GM10266 (cell line): ENCODE measurements around the gene GFPT2.

ENCODE experiments used
- DNase-seq: peaks from one replicate; pipeline ENCODE4 v3.0.0; 2012; ENCODE audit errors: extremely low spot score
- TF ChIP-seq, protein P1 (sequence below): IDR thresholded peaks from 2 replicates; pipeline ENCODE4 v1.5.1; 2012; ENCODE audit warnings: mild to moderate bottlenecking, low read depth; ENCODE audit not compliant: control insufficient read depth, insufficient read depth; ENCODE audit errors: missing control alignments

GFPT2 gene

DNA sequence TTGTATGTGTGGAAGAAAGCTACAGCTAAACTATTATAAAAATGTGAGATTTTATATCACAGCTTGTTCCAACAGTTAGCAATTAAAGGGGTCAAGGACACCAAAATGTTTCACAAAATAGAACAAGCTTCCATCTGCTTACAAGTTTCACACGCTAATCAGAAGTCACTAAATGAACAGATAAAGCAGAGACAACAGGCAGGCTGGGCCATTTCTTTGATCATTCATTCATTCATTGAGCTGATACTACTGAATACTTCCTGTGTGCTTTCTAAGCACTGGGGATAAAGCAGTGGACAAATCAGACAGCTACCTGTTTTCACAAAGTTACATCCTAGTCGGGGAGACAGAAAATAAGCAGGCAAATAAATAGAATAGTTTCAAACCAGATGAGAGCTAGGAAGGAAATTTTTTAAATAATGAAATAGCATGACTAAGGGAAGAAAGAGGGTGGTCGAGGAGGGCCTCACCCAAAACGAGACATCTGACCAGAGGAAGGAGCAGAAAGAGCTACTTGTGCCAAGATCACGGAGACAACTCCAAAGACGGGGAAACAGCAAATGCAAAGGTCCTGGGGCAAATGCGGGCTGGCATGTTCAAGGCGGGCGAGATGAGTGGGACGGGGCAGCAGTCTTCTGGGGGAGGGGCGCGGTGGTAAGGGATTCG, 62.4 kb downstream of the GFPT2 start:
- TF ChIP-seq, protein P1, sequence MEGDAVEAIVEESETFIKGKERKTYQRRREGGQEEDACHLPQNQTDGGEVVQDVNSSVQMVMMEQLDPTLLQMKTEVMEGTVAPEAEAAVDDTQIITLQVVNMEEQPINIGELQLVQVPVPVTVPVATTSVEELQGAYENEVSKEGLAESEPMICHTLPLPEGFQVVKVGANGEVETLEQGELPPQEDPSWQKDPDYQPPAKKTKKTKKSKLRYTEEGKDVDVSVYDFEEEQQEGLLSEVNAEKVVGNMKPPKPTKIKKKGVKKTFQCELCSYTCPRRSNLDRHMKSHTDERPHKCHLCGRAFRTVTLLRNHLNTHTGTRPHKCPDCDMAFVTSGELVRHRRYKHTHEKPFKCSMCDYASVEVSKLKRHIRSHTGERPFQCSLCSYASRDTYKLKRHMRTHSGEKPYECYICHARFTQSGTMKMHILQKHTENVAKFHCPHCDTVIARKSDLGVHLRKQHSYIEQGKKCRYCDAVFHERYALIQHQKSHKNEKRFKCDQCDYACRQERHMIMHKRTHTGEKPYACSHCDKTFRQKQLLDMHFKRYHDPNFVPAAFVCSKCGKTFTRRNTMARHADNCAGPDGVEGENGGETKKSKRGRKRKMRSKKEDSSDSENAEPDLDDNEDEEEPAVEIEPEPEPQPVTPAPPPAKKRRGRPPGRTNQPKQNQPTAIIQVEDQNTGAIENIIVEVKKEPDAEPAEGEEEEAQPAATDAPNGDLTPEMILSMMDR: no peak
- no peak for DNase-seq

DNA sequence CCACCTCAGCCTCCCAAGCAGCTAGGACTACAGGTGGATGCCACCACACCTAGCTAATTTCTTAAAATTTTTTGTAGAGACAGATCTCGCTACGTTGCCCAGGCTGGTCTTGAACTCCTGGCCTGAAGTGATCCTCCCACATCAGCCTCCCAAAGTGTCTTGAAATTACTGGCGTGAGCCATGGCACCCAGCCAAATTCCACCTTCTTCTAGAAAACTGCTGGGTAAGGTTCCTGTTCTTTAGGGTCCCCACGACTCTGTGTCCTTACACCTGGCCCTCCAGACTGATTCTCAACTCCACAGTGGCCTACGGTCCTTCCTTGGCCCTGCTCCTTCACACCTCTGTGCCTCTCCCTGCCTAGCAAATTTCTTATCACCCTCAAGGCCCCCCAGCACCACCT, 63.2 kb downstream of the GFPT2 start:
- TF ChIP-seq, protein P1: no peak
- DNase-seq: no peak

DNA sequence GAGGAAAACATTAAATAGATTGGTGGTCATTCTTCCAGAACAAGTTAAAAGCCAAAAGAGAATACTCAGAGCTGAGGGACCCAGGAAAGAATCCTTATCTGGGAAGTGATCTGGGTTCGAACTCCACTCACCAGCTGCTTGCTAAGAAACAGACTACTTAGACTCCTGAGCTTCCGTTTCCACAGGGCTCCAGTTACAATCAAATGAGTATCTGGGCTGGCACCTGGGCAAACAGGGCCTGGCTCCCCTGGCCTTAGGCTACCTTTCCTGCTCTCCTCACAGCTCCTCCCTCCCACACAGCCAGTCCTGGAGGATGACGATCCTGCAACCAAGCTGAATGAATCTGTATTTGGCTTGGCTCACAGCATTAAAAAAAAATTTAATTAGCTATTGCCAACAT, 63.7 kb downstream of the GFPT2 start:
- no peak for DNase-seq

DNA sequence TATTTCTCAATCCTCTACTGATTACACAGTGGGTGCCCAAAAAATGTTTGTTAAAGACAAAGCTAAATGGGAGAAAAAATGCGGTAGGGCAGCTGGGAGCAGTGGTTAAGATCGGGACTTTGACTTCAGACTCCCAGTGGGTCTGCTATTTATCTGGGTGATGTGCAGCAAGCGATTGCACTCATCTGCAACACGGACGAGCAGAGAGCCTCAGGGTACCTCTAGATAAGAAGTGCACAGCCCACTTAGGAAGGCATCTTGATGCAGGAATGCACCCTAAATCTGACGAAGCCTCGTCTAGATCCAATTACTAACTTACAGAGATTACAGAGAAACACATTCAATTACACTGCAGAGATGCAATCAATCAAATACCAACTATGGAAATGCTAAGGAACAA, 65.3 kb downstream of the GFPT2 start:
- TF ChIP-seq, protein P1: no peak
- DNase-seq: no peak

More for the DNA sequence above, 63.7 kb downstream of the GFPT2 start:
- TF ChIP-seq, protein P1: no peak

DNA sequence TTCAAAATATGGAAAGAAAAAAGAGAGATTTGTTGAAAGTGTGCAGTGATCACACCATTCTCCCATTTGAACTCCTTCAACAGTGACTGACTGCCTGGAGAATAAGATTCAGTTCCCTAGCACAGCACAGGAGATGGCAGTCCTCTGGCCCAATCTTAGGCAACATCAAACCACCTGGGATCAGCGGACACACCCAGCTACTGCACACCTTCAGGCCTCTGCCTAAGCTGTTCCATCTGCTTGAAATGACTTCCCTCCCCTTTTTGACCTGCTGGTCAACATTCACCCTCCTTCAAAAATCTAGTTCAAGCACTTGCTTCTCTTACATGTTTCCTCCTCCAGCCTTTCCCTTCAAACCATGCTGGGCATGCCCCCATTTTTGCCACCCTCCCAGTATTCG, 65.7 kb downstream of the GFPT2 start:
- DNase-seq: no peak
- TF ChIP-seq, protein P1: no peak

DNA sequence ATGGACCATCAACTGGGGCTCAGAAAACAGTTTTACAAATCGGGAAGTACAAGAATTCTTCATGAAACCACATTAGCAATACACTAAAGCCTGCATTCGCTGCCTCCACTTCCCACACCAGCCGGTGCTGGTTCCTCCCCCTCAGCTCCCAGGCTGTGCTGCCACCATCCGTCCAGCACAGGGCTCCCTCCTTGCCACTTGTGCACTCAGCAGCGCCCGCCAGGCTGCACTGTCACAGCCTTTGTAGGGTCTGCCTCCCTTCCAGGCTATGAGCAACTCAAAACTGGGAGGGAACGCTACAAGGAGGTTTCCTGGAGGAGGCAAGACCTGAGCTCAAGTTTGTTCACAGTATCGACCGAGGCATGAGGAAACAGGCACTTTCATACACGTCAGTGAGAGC, 69.0 kb downstream of the GFPT2 start:
- TF ChIP-seq, protein P1: no peak
- DNase-seq: no peak

DNA sequence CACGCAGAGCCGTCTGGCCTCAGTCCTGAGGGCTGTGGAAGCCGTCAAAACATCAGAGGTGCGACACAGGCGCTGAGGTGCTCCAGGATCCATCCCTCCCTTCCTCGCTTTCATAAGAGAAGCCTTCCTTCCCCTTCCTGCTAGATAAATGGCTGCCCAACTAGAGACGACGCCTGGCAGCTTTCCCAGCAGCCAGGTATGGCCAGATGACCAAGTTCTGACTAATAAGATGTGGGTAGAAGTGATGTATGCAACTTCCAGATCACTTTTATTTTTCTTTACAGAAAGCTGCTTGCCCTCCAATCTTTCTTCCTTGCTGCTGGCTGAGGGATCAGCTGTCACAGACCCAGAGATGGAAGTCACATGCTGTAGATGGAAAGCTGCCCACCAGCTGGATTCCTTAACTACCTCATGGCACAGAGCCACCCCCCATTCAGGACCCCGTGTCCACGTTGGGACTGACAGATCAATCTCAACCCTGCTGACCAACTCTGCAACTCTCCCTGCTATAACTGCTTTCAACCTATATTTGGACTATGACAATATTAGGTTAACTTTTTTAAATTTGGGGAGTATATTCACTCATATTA, 70.0 kb downstream of the GFPT2 start:
- TF ChIP-seq, protein P1: no peak
- no peak for DNase-seq
